GDM1 (cell line): ENCODE results near the gene POLR2H.

ENCODE experiments used
- DNase-seq: peaks from one replicate; lab custom pipeline; 2025; lab: John Stamatoyannopoulos, UW

Gene POLR2H

GRCh38 chr3:184371570-184372018 lies 10.1 kb downstream of the POLR2H start:
- peak; percentile 81 for DNase-seq

- no peak for DNase-seq
These were observed 10.8 kb downstream of the POLR2H start for GRCh38 chr3:184372296-184372821.

GRCh38 chr3:184372911-184373310 lies 11.4 kb downstream of the POLR2H start:
- no peak for DNase-seq

- no peak for DNase-seq
These were observed 11.9 kb downstream of the POLR2H start for GRCh38 chr3:184373422-184373821.

- DNase-seq = no peak
These were observed 14.4 kb downstream of the POLR2H start for GRCh38 chr3:184375747-184376461.

- DNase-seq = no peak
These were observed 15.9 kb downstream of the POLR2H start for GRCh38 chr3:184377374-184377773.

GRCh38 chr3:184377882-184378445 lies 16.5 kb downstream of the POLR2H start, which contains the start of gene THPO:
TSS of gene THPO (minus strand) at chr3:184378207. CDS start at chr3:184376259, 1,948 bp downstream.
- DNase-seq = no peak

GRCh38 chr3:184378651-184379357 lies 17.3 kb downstream of the POLR2H start:
- no peak for DNase-seq

- DNase-seq = no peak
These were observed 18.1 kb downstream of the POLR2H start, which contains the start of gene CHRD for GRCh38 chr3:184379358-184380184. TSS of gene CHRD (plus strand) at chr3:184380054. CDS start at chr3:184380319, 265 bp downstream.

GRCh38 chr3:184380185-184380626 lies 18.7 kb downstream of the POLR2H start:
- no peak for DNase-seq

- no peak for DNase-seq
These were observed 19.2 kb downstream of the POLR2H start for GRCh38 chr3:184380627-184381260.

- DNase-seq = no peak
These were observed 20.0 kb downstream of the POLR2H start for GRCh38 chr3:184381261-184382224.

- DNase-seq = no peak
These were observed 21.0 kb downstream of the POLR2H start for GRCh38 chr3:184382326-184383032.

GRCh38 chr3:184383033-184383740 lies 21.7 kb downstream of the POLR2H start:
- no peak for DNase-seq

- no peak for DNase-seq
These were observed 22.8 kb downstream of the POLR2H start for GRCh38 chr3:184384342-184384741.

- DNase-seq = no peak
These were observed 23.4 kb downstream of the POLR2H start for GRCh38 chr3:184384856-184385422.

GRCh38 chr3:184386047-184386806 lies 24.7 kb downstream of the POLR2H start:
- no peak for DNase-seq
